Gastrocnemius medialis (tissue), 4 donors: ENCODE measurements around the gene FYB1.

Source experiments
- CTCF ChIP-seq, 5 experiments: fragments of 450-650 bp in 3 of 5; fragments of 200-600 bp in 2 of 5; sonication (generic) in 2 of 5; IDR thresholded peaks in 4 of 5; conservative IDR thresholded peaks in 1 of 5; 1 replicate in 4 of 5; 2 replicates in 1 of 5; pipeline ENCODE4 v1.5.1; 2016 to 2019; ENCODE audit warnings: antibody characterized with exemption in 5 of 5, mild to moderate bottlenecking in 3 of 5, moderate library complexity in 3 of 5
- POLR2A ChIP-seq, 2 donors: fragments of 450-650 bp; IDR thresholded peaks; one replicate each; pipeline ENCODE4 v1.6.1; 2017; ENCODE audit warnings: antibody characterized with exemption in 2 of 2, mild to moderate bottlenecking in 2 of 2, moderate library complexity in 2 of 2

- TF ChIP-seq CTCF (IDR thresholded peaks at IDR 0.05 in 4 of 5, conservative IDR thresholded peaks at IDR 0.05 in 1 of 5) (no peak), POLR2A (IDR thresholded peaks at IDR 0.05) (no peak)
Observed at GRCh38 chr5:39172593-39172992, 46.8 kb downstream of the FYB1 start.
